Measurements from ENCODE around the gene TMA7. TPM values are rescaled to one million over a fixed set of nuclear protein-coding genes. Genes with fewer than 3 reads are reported as not detected.

The TMA7 gene
- total and polyA plus RNA-seq, 7 donors = 146 to 762 (median 352) TPM

- 94% methylated on average over 14 of the region's 14 CpGs for WGBS, 2 donors
- Histone ChIP-seq H3K36me3 (peaks cover 25 to 85% (median 64%) of the 10 kb centered on the region in 4 donors), H3K9me3 (no peaks in the 10 kb centered on the region), H3K4me1 (peaks cover 1 to 38% (median 27%) of the 10 kb centered on the region in 4 donors), H3K27me3 (no peaks in the 10 kb centered on the region), H3K27ac (peak overlapping the region in 1 of 4 donors; percentile 55), H3K4me3 (no peak overlapping the region)
- TF ChIP-seq, protein P1, sequence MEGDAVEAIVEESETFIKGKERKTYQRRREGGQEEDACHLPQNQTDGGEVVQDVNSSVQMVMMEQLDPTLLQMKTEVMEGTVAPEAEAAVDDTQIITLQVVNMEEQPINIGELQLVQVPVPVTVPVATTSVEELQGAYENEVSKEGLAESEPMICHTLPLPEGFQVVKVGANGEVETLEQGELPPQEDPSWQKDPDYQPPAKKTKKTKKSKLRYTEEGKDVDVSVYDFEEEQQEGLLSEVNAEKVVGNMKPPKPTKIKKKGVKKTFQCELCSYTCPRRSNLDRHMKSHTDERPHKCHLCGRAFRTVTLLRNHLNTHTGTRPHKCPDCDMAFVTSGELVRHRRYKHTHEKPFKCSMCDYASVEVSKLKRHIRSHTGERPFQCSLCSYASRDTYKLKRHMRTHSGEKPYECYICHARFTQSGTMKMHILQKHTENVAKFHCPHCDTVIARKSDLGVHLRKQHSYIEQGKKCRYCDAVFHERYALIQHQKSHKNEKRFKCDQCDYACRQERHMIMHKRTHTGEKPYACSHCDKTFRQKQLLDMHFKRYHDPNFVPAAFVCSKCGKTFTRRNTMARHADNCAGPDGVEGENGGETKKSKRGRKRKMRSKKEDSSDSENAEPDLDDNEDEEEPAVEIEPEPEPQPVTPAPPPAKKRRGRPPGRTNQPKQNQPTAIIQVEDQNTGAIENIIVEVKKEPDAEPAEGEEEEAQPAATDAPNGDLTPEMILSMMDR (IDR thresholded peaks at IDR 0.05) = no peak
- TF ChIP-seq EP300 (IDR thresholded peaks at IDR 0.05) = no peak
- TF ChIP-seq POLR2A (IDR thresholded peaks at IDR 0.05) = no peak
- no peak for TF ChIP-seq POLR2AphosphoS5 (IDR thresholded peaks at IDR 0.05)
- no peak for DNase-seq
- intact Hi-C loops (cut with DNase I) = no loop called here
Measured at GRCh38 chr3:48417529-48418108, 22.4 kb upstream of the TMA7 start.

DNA sequence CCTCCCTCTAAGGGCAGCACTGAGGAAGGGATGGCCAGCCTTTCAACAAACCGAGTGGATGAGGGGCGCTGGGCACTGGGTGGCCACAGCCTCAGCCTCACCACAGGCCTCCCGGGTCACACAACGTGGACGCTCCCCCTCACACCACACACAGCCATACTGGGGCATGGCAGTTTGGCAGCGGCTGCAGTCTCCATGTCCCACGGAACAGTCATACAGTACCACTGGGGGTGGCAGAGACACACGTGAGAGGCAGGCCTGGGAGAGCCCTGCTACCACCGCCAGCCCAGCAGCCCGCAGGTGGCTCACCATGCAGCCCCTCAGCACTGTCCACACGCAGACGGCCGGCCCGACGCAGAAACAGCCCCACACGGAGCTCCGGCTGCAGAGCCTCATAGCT is 21.9 kb upstream of the TMA7 start:
- Histone ChIP-seq H3K4me3 (no peak overlapping the region), H3K36me3 (peaks cover 24 to 81% (median 59%) of the 10 kb centered on the region in 4 donors), H3K27ac (no peak overlapping the region), H3K9me3 (no peaks in the 10 kb centered on the region), H3K27me3 (no peaks in the 10 kb centered on the region), H3K4me1 (peaks cover 3 to 39% (median 30%) of the 10 kb centered on the region in 4 donors)
- 93 to 94% methylated on average over 17 of the region's 17 CpGs for WGBS, 2 donors
- DNase-seq = no peak
- TF ChIP-seq, protein P1 (IDR thresholded peaks at IDR 0.05) = no peak
- TF ChIP-seq POLR2A (IDR thresholded peaks at IDR 0.05) (no peak), EP300 (IDR thresholded peaks at IDR 0.05) (no peak), POLR2AphosphoS5 (IDR thresholded peaks at IDR 0.05) (no peak)
- intact Hi-C loops (cut with DNase I) = no loop called here

GRCh38 chr3:48418651-48419050 is 21.4 kb upstream of the TMA7 start:
- Histone ChIP-seq H3K27me3 (no peaks in the 10 kb centered on the region), H3K9me3 (no peaks in the 10 kb centered on the region), H3K4me3 (no peak overlapping the region), H3K27ac (no peak overlapping the region), H3K4me1 (peaks cover 4 to 39% (median 33%) of the 10 kb centered on the region in 4 donors), H3K36me3 (peaks cover 24 to 83% (median 58%) of the 10 kb centered on the region in 4 donors)
- intact Hi-C loops (cut with DNase I) = no loop called here
- 83 to 93% methylated on average over 9 of the region's 9 CpGs for WGBS, 2 donors
- no peak for TF ChIP-seq EP300 (IDR thresholded peaks at IDR 0.05)
- DNase-seq = no peak

- H3K36me3 ChIP-seq = peaks cover 24 to 83% (median 58%) of the 10 kb centered on the region in 4 donors
- no peak overlapping the region for H3K27ac ChIP-seq
- no peak overlapping the region for H3K4me3 ChIP-seq
- no peak for DNase-seq
- intact Hi-C loops (cut with DNase I) = no loop called here
- H3K4me1 ChIP-seq = peaks cover 4 to 39% (median 35%) of the 10 kb centered on the region in 4 donors
- TF ChIP-seq, protein P1 (IDR thresholded peaks at IDR 0.05) = no peak
- no peak for TF ChIP-seq EP300 (IDR thresholded peaks at IDR 0.05)
- no peak for TF ChIP-seq POLR2AphosphoS5 (IDR thresholded peaks at IDR 0.05)
- no peak for TF ChIP-seq POLR2A (IDR thresholded peaks at IDR 0.05)
- WGBS, 2 donors = 91 to 93% methylated on average over 9 of the region's 9 CpGs
- no peaks in the 10 kb centered on the region for H3K27me3 ChIP-seq
- H3K9me3 ChIP-seq = no peaks in the 10 kb centered on the region
Measured at GRCh38 chr3:48419149-48419548, 20.9 kb upstream of the TMA7 start.

DNA sequence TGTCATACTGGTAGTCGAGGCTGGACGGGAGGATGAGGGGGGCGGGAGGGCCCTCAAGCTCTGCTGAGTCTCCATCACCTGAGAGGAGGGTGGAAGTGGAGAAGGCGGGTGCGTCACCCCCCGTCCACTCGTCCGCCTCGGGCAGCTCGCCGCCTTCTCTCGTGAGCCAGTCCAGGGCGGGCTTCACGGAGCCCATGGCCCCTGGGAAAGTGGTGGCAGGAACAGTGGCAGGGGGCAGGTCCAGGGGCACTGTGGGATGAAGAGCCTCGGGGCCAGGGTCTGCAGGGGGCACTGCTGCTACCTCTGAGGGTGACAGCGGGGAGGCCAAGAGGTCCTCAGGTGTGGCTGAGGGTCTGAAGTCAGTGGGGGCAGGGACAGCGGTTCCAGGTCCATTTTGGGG is 20.5 kb upstream of the TMA7 start:
- DNase-seq = no peak
- peaks cover 22 to 78% (median 56%) of the 10 kb centered on the region in 4 donors for H3K36me3 ChIP-seq
- no peak overlapping the region for H3K27ac ChIP-seq
- no peaks in the 10 kb centered on the region for H3K27me3 ChIP-seq
- WGBS, 2 donors = 92 to 94% methylated on average over 17 of the region's 17 CpGs
- H3K4me3 ChIP-seq = no peak overlapping the region
- TF ChIP-seq POLR2A (IDR thresholded peaks at IDR 0.05) (no peak), EP300 (IDR thresholded peaks at IDR 0.05) (no peak), POLR2AphosphoS5 (IDR thresholded peaks at IDR 0.05) (no peak)
- TF ChIP-seq, protein P1 (IDR thresholded peaks at IDR 0.05) = no peak
- peaks cover 4 to 39% (median 35%) of the 10 kb centered on the region in 4 donors for H3K4me1 ChIP-seq
- intact Hi-C loops (cut with DNase I) = no loop called here
- H3K9me3 ChIP-seq = no peaks in the 10 kb centered on the region

All from sigmoid colon (tissue), 7 donors.